Measurements from ENCODE around the gene SLC7A8. TPM values are rescaled to one million over a fixed set of nuclear protein-coding genes. Genes with fewer than 3 reads are reported as not detected.
A peak's percentile ranks its signal among the peaks of the same experiment; 100 is the strongest.

SLC7A8 gene
- polyA plus RNA-seq, 1 donor (not counting 4 experiments of a cell fraction or from before 2014, with no cell fraction given), result 29.1 TPM

- Histone ChIP-seq H3K9me3 (ENCODE audit: control insufficient read depth, low read depth, low read length) (no peaks in the 10 kb centered on the region), H3K4me2 (ENCODE audit: control insufficient read depth, extremely low read depth, insufficient read depth, low read depth, low read length) (peak overlapping the region; percentile 29), H4K20me1 (ENCODE audit: control insufficient read depth, extremely low read depth, insufficient read depth, low read length) (no peaks in the 10 kb centered on the region), H2AFZ (ENCODE audit: control insufficient read depth, low read length) (peak overlapping the region; percentile 37), H3K79me2 (ENCODE audit: control insufficient read depth, insufficient read depth, low read length) (no peaks in the 10 kb centered on the region), H3K36me3 (ENCODE audit: control insufficient read depth in 2 of 2, extremely low read depth in 1 of 2, insufficient read depth in 2 of 2, low read length in 2 of 2) (peaks cover 6 to 12% of the 10 kb centered on the region in 2 experiments), H3K9me1 (ENCODE audit: control insufficient read depth, extremely low read depth, insufficient read depth, low read length) (no peaks in the 10 kb centered on the region), H3K4me1 (ENCODE audit: control insufficient read depth, extremely low read depth, insufficient read depth, low read length) (peaks cover 23% of the 10 kb centered on the region), H3K27me3 (ENCODE audit: control insufficient read depth, extremely low read depth, insufficient read depth, low read length) (no peaks in the 10 kb centered on the region), H3K4me3 (ENCODE audit: control insufficient read depth in 2 of 3, extremely low read depth in 1 of 3, insufficient read depth in 2 of 3, low read depth in 1 of 3, low read length in 3 of 3) (no peak overlapping the region), H3K27ac (ENCODE audit: control insufficient read depth, insufficient read depth, low read length) (peak overlapping the region; percentile 55), H3K9ac (ENCODE audit: control insufficient read depth, extremely low read depth, insufficient read depth, low read length) (no peak overlapping the region)
- DNase-seq (ENCODE audit: low read depth, low spot score) (no peak), FAIRE-seq (peak; percentile 69)
- TF ChIP-seq CTCF (optimal IDR thresholded peaks at IDR 0.05 in 1 of 3, IDR thresholded peaks at IDR 0.05 in 1 of 3, conservative IDR thresholded peaks at IDR 0.05 in 1 of 3; ENCODE audit: extremely low read depth in 1 of 3, insufficient read depth in 2 of 3, low read length in 3 of 3) (no peak), EZH2 (IDR thresholded peaks at IDR 0.05; ENCODE audit: low read length) (no peak)
- dilution Hi-C loops (cut with MboI; ENCODE audit: extremely low pct_ligation_motif_present, low sequenced_read_pairs), result no loop called here
Observed at GRCh38 chr14:23129759-23130316, 53.6 kb downstream of the SLC7A8 start.

GRCh38 chr14:23128969-23129758, 54.3 kb downstream of the SLC7A8 start:
- peak overlapping the region; percentile 55 for H3K27ac ChIP-seq (ENCODE audit: control insufficient read depth, insufficient read depth, low read length)
- no peak overlapping the region for H3K9ac ChIP-seq (ENCODE audit: control insufficient read depth, extremely low read depth, insufficient read depth, low read length)

More at GRCh38 chr14:23128969-23129758, 54.3 kb downstream of the SLC7A8 start:
- DNase-seq (ENCODE audit: low read depth, low spot score), result no peak
- Histone ChIP-seq H3K4me2 (ENCODE audit: control insufficient read depth, extremely low read depth, insufficient read depth, low read depth, low read length) (peak overlapping the region; percentile 29), H2AFZ (ENCODE audit: control insufficient read depth, low read length) (no peak overlapping the region), H3K79me2 (ENCODE audit: control insufficient read depth, insufficient read depth, low read length) (no peaks in the 10 kb centered on the region), H3K9me3 (ENCODE audit: control insufficient read depth, low read depth, low read length) (no peaks in the 10 kb centered on the region), H3K27me3 (ENCODE audit: control insufficient read depth, extremely low read depth, insufficient read depth, low read length) (no peaks in the 10 kb centered on the region), H4K20me1 (ENCODE audit: control insufficient read depth, extremely low read depth, insufficient read depth, low read length) (no peaks in the 10 kb centered on the region), H3K4me3 (ENCODE audit: control insufficient read depth in 2 of 3, extremely low read depth in 1 of 3, insufficient read depth in 2 of 3, low read depth in 1 of 3, low read length in 3 of 3) (no peak overlapping the region), H3K9me1 (ENCODE audit: control insufficient read depth, extremely low read depth, insufficient read depth, low read length) (no peaks in the 10 kb centered on the region), H3K36me3 (ENCODE audit: control insufficient read depth in 2 of 2, extremely low read depth in 1 of 2, insufficient read depth in 2 of 2, low read length in 2 of 2) (peaks cover 6 to 12% of the 10 kb centered on the region in 2 experiments), H3K4me1 (ENCODE audit: control insufficient read depth, extremely low read depth, insufficient read depth, low read length) (peaks cover 23% of the 10 kb centered on the region)
- TF ChIP-seq CTCF (optimal IDR thresholded peaks at IDR 0.05 in 1 of 3, IDR thresholded peaks at IDR 0.05 in 1 of 3, conservative IDR thresholded peaks at IDR 0.05 in 1 of 3; ENCODE audit: extremely low read depth in 1 of 3, insufficient read depth in 2 of 3, low read length in 3 of 3) (no peak), EZH2 (IDR thresholded peaks at IDR 0.05; ENCODE audit: low read length) (no peak)
- no peak for FAIRE-seq
- dilution Hi-C loops (cut with MboI; ENCODE audit: extremely low pct_ligation_motif_present, low sequenced_read_pairs), result no loop called here

Data from keratinocyte (primary cell).